ENCODE data around the gene UQCC5. TPM values are rescaled to one million over a fixed set of nuclear protein-coding genes. Genes with fewer than 3 reads are reported as not detected.

Gene UQCC5
- total and polyA plus RNA-seq, 2 donors from 2014 or later = 26.8 to 135 TPM

DNA sequence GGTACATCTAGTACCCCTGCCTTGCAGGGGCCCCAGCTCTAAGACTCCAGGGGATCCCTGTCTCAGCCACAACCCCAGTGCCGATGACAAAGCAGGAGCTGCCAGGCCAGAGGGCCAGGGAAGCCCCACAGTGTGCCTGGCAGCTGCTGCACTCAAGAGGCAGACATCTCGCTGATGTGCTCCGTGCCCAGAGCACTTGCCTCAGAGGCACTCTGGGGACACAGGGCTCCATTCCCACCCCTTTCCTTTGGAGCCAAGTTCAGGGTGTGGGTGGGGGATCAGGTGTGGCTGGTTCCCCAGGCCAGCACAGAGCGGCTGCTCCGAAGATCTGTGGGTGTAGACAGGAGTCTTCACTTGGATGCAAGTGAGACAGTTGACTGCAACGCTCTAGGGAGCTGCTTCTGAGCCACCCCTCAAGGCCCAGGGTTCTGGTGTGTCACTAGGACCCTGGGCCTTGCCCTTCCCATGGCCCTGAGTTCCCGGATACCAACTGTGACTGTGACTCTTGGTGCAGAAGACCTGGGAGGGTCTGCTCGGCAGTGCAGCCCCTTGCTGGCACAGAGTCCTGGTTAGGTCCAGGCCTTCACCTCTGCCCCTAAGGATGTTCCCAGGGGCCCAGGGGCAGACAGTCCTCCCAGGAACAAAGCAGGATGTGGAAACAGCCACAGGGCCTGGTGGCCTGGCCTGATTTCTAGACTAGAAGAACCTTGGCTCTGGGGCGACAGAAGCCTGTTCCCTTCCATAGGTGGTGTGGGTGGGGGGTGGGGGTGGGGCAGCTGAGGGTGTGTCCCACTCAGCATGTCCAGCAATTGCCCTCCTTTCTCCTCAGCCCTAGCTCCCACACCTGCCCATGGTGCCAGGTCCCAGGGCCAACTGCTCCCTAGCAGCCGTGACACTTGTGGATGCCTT lies 5.2 kb upstream of the UQCC5 start:
- Histone ChIP-seq H3K36me3 (ENCODE audit: control insufficient read depth in 2 of 3, insufficient read depth in 3 of 3, low read length in 3 of 3) (peaks cover 0 to 2% (median 2%) of the 10 kb centered on the region in 3 donors), H3K27ac (ENCODE audit: low read depth in 2 of 2, low read length in 2 of 2) (no peak overlapping the region), H3K4me3 (ENCODE audit: low read length in 3 of 3) (no peak overlapping the region), H3K9ac (ENCODE audit: low read length in 3 of 3) (no peak overlapping the region), H3K4me1 (ENCODE audit: control insufficient read depth in 2 of 3, insufficient read depth in 2 of 3, low read depth in 1 of 3, low read length in 3 of 3) (peaks cover 0 to 21% (median 5%) of the 10 kb centered on the region in 3 donors), H3K9me3 (ENCODE audit: control insufficient read depth in 2 of 3, insufficient read depth in 1 of 3, low read length in 3 of 3) (no peaks in the 10 kb centered on the region), H3K27me3 (ENCODE audit: control insufficient read depth, insufficient read depth, low read length) (no peaks in the 10 kb centered on the region)
- peak in 3 of 5 donors; percentile 4 to 56 (median 54) for DNase-seq
- intact Hi-C loops (cut with DNase I) = no loop called here
- TF ChIP-seq, protein P1, sequence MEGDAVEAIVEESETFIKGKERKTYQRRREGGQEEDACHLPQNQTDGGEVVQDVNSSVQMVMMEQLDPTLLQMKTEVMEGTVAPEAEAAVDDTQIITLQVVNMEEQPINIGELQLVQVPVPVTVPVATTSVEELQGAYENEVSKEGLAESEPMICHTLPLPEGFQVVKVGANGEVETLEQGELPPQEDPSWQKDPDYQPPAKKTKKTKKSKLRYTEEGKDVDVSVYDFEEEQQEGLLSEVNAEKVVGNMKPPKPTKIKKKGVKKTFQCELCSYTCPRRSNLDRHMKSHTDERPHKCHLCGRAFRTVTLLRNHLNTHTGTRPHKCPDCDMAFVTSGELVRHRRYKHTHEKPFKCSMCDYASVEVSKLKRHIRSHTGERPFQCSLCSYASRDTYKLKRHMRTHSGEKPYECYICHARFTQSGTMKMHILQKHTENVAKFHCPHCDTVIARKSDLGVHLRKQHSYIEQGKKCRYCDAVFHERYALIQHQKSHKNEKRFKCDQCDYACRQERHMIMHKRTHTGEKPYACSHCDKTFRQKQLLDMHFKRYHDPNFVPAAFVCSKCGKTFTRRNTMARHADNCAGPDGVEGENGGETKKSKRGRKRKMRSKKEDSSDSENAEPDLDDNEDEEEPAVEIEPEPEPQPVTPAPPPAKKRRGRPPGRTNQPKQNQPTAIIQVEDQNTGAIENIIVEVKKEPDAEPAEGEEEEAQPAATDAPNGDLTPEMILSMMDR (IDR thresholded peaks at IDR 0.05; ENCODE audit: borderline replicate concordance, extremely low read depth, insufficient read depth) = no peak
- no peak for FAIRE-seq

DNA sequence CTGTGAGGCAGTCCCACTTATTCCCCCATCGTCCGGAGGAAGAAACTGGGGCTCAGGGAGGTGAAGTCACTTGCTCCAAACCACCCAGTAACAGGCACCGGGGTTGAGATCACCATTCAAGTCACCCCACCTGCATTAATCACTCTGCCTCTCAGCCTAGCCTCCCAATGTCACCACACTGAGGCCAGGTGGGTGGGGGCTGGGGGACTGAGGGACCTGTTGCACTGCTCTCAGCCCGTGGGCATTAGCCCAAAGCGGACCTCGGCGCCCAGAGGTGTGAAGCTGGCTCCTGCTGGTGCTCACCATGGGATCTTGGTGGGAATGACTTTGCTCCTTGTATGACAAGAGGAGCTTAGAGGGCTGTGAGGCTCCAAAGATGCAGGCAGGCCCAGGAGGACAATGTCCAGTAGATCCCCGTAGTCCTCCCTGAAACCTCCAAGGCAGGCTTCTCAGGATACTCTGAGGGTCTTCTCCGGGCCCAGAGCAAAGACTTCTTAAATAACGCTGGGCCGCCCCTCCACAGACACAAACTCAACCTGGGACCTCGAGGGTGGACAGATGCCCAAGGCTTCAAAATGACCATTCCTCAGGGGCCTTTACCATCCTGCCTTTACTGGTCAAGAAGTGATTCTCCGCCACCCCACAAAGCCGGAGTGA lies 4.4 kb upstream of the UQCC5 start:
- DNase-seq = peak in 2 of 5 donors; percentile 7 to 76
- Histone ChIP-seq H3K27ac (ENCODE audit: low read depth in 2 of 2, low read length in 2 of 2) (no peak overlapping the region), H3K4me3 (ENCODE audit: low read length in 3 of 3) (no peak overlapping the region), H3K36me3 (ENCODE audit: control insufficient read depth in 2 of 3, insufficient read depth in 3 of 3, low read length in 3 of 3) (peaks cover 0 to 2% (median 2%) of the 10 kb centered on the region in 3 donors), H3K4me1 (ENCODE audit: control insufficient read depth in 2 of 3, insufficient read depth in 2 of 3, low read depth in 1 of 3, low read length in 3 of 3) (peaks cover 0 to 18% (median 5%) of the 10 kb centered on the region in 3 donors), H3K9ac (ENCODE audit: low read length in 3 of 3) (no peak overlapping the region), H3K27me3 (ENCODE audit: control insufficient read depth, insufficient read depth, low read length) (no peaks in the 10 kb centered on the region), H3K9me3 (ENCODE audit: control insufficient read depth in 2 of 3, insufficient read depth in 1 of 3, low read length in 3 of 3) (no peaks in the 10 kb centered on the region)
- intact Hi-C loops (cut with DNase I) = no loop called here
- no peak for FAIRE-seq
- TF ChIP-seq, protein P1 (IDR thresholded peaks at IDR 0.05; ENCODE audit: borderline replicate concordance, extremely low read depth, insufficient read depth) = no peak

DNA sequence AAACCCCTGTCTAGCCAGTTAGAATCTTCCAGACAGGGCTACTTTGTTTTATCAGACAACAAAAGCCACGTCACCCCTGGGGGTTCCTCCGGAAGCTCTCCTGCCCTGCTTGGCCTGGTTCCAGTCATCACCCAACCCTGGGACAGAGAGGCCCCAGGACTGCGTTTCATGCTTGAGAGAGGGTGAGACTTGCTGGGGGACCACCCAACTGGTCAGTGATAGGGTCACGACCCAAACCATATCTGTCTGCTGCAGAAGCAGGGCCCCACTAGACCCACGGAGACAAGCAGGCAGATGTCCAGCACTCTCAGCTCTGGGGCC lies 3.9 kb upstream of the UQCC5 start:
- TF ChIP-seq, protein P1 (IDR thresholded peaks at IDR 0.05; ENCODE audit: borderline replicate concordance, extremely low read depth, insufficient read depth) = no peak
- Histone ChIP-seq H3K4me1 (ENCODE audit: control insufficient read depth in 2 of 3, insufficient read depth in 2 of 3, low read depth in 1 of 3, low read length in 3 of 3) (peaks cover 1 to 20% (median 6%) of the 10 kb centered on the region in 3 donors), H3K27me3 (ENCODE audit: control insufficient read depth, insufficient read depth, low read length) (no peaks in the 10 kb centered on the region), H3K36me3 (ENCODE audit: control insufficient read depth in 2 of 3, insufficient read depth in 3 of 3, low read length in 3 of 3) (peaks cover 0 to 2% (median 2%) of the 10 kb centered on the region in 3 donors), H3K9me3 (ENCODE audit: control insufficient read depth in 2 of 3, insufficient read depth in 1 of 3, low read length in 3 of 3) (no peaks in the 10 kb centered on the region), H3K27ac (ENCODE audit: low read depth in 2 of 2, low read length in 2 of 2) (peak overlapping the region in 1 of 2 donors; percentile 43), H3K4me3 (ENCODE audit: low read length in 3 of 3) (peak overlapping the region in 1 of 3 donors; percentile 36), H3K9ac (ENCODE audit: low read length in 3 of 3) (peak overlapping the region in 1 of 3 donors; percentile 55)
- DNase-seq (peak; percentile 10 to 74 (median 57)), FAIRE-seq (no peak)
- intact Hi-C loops (cut with DNase I) = no loop called here
